Natural killer cell (primary cell): ENCODE data around the gene DENND1B. TPM values are rescaled to one million over a fixed set of nuclear protein-coding genes. Genes with fewer than 3 reads are reported as not detected.

Source experiments
- ATAC-seq, 3 donors: fragments of 150-1000 bp in 2 of 3; fragments of 200-7000 bp in 1 of 3; cut with Tn5 transposase; 1 replicate in 1 of 3; 2 replicates in 2 of 3; pipeline ENCODE4 v1.10.0; 2021; ENCODE audit warnings: mild to moderate bottlenecking in 2 of 3, moderate library complexity in 2 of 3
- DNase-seq, 2 donors: peaks; one replicate each; pipeline versions ENCODE4 v3.0.0 to v3.0.0-alpha.2; 2013 to 2021; ENCODE audit warnings: mixed read lengths in 1 of 2
- H3K27ac ChIP-seq: one replicate; pipeline ENCODE4 v1.5.1; 2013; ENCODE audit warnings: mild to moderate bottlenecking, low read length
- H3K27me3 ChIP-seq: one replicate; pipeline ENCODE4 v1.6.1; 2013; ENCODE audit warnings: low read length; ENCODE audit not compliant: control insufficient read depth, insufficient read depth
- H3K36me3 ChIP-seq: one replicate; pipeline ENCODE4 v1.6.1; 2013; ENCODE audit warnings: low read length; ENCODE audit not compliant: control insufficient read depth, insufficient read depth
- H3K4me1 ChIP-seq: one replicate; pipeline ENCODE4 v1.6.1; 2013; ENCODE audit warnings: low read length; ENCODE audit not compliant: control insufficient read depth, insufficient read depth
- H3K4me3 ChIP-seq: one replicate; pipeline ENCODE4 v1.5.1; 2013; ENCODE audit warnings: low read length
- H3K9me3 ChIP-seq: one replicate; pipeline ENCODE4 v1.6.1; 2013; ENCODE audit warnings: low read length; ENCODE audit not compliant: control insufficient read depth, insufficient read depth
- H3K27ac Mint-ChIP-seq, 2 donors: one replicate each; pipeline ENCODE4 v1.8.0; 2022; ENCODE audit warnings: mild to moderate bottlenecking in 2 of 2, mixed read lengths in 2 of 2, moderate library complexity in 1 of 2
- H3K27me3 Mint-ChIP-seq, 2 donors: one replicate each; pipeline ENCODE4 v1.8.0; 2022; ENCODE audit warnings: low read depth in 2 of 2, mixed read lengths in 2 of 2
- H3K36me3 Mint-ChIP-seq: one replicate; pipeline ENCODE4 v1.8.0; 2022; ENCODE audit warnings: mixed read lengths
- H3K4me1 Mint-ChIP-seq, 2 donors: one replicate each; pipeline ENCODE4 v1.8.0; 2022; ENCODE audit warnings: mixed read lengths in 2 of 2
- H3K4me3 Mint-ChIP-seq: one replicate; pipeline ENCODE4 v1.8.0; 2022; ENCODE audit warnings: mild to moderate bottlenecking, moderate library complexity, mixed read lengths
- H3K9me3 Mint-ChIP-seq, 2 donors: one replicate each; pipeline ENCODE4 v1.8.0; 2022; ENCODE audit warnings: mixed read lengths in 2 of 2
- CTCF ChIP-seq: fragments of 200-600 bp; IDR thresholded peaks from one replicate; pipeline ENCODE4 v1.8.0; 2022; ENCODE audit warnings: antibody characterized with exemption
- WGBS: methylation state at CpG from one replicate; pipeline ENCODE4 v1.1.7; 2013; ENCODE audit warnings: missing lambda C conversion rate; ENCODE audit not compliant: insufficient coverage; 5-methylcytosine and 5-hydroxymethylcytosine counted together
- intact Hi-C: fragments of 100-400 bp; cut with micrococcal nuclease; formaldehyde crosslinking; loops from one replicate; pipeline ENCODE4 v1.14.2; 2022
- total RNA-seq, 4 donors: library from RNA; stranded (reverse); fragments of 120-200 nt in 1 of 4; gene quantifications; one replicate each; pipeline versions ENCODE4 v1.2.3 to v1.2.4, GENCODE V29; 2013 to 2022

Gene DENND1B
- total RNA-seq, 3 donors from 2014 or later (not counting 1 experiment from before 2014, with no cell fraction given) = 35.4 to 62.5 (median 37.5) TPM

DNA sequence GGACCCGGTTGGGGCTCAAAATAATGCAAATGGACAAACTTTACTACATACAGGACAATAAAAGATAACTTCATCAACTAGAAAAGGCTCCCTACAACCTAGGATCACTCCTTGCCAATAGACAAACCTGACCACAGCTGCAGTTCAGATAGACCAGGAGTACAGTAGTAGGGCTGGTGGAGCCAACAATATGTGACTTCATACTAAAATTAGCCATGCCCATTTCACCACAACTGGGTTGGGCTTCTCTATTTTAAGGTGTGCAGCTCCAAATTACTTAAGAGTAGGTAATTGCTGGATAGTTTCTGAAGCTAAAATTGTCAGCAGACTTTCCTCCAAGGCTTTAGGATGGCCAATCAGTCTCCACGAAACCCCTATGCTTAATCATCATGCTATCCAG lies 3.9 kb downstream of the DENND1B start:
- Histone ChIP-seq H3K9me3 (no peaks in the 10 kb centered on the region), H3K4me1 (peaks cover 10% of the 10 kb centered on the region), H3K27ac (no peak overlapping the region), H3K27me3 (no peaks in the 10 kb centered on the region), H3K4me3 (no peak overlapping the region), H3K36me3 (no peaks in the 10 kb centered on the region)
- Mint-ChIP-seq H3K36me3 (peaks cover 6% of the 10 kb centered on the region), H3K9me3 (no peaks in the 10 kb centered on the region), H3K4me1 (peaks cover 69 to 78% of the 10 kb centered on the region in 2 donors), H3K27me3 (no peaks in the 10 kb centered on the region), H3K27ac (no peak overlapping the region), H3K4me3 (no peak overlapping the region)
- ATAC-seq (no peak), DNase-seq (no peak)
- TF ChIP-seq CTCF = no peak
- intact Hi-C loops = no loop called here
- 100% methylated on average over 2 of the region's 2 CpGs for WGBS

- Histone ChIP-seq H3K27me3 (no peaks in the 10 kb centered on the region), H3K27ac (no peak overlapping the region), H3K36me3 (no peaks in the 10 kb centered on the region), H3K4me1 (no peaks in the 10 kb centered on the region), H3K9me3 (no peaks in the 10 kb centered on the region), H3K4me3 (no peak overlapping the region)
- DNase-seq (no peak), ATAC-seq (no peak)
- TF ChIP-seq CTCF = no peak
- H3K27me3 Mint-ChIP-seq = no peaks in the 10 kb centered on the region
- peaks cover 60 to 76% of the 10 kb centered on the region in 2 donors for H3K4me1 Mint-ChIP-seq
- H3K36me3 Mint-ChIP-seq = peaks cover 6% of the 10 kb centered on the region
- H3K27ac Mint-ChIP-seq = peak overlapping the region in 1 of 2 donors; percentile 17
- intact Hi-C loops = no loop called here
- H3K9me3 Mint-ChIP-seq = no peaks in the 10 kb centered on the region
- no peak overlapping the region for H3K4me3 Mint-ChIP-seq
Observed at GRCh38 chr1:197770243-197770642, 5.0 kb downstream of the DENND1B start.

DNA sequence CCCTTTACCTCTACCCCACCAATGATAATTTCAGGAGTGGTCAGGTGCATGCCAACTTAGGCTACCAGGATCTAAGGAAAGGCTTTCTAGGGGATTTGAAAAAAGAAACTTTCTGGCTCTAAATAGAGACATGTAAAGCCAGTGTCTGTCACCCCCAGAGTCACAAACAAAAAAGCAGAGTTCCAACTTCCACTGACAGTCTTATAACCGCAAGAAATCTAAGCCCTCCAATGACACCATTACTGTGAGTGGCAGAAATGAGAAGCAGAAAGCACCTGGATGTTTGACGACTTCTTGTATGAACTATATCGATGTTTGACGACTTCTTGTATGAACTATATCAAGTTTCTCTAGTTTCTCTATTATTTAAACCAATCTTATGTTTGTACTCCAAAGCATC lies 6.0 kb downstream of the DENND1B start:
- Mint-ChIP-seq H3K36me3 (peaks cover 6% of the 10 kb centered on the region), H3K9me3 (no peaks in the 10 kb centered on the region), H3K4me3 (no peak overlapping the region), H3K4me1 (peaks cover 56 to 71% of the 10 kb centered on the region in 2 donors), H3K27me3 (no peaks in the 10 kb centered on the region), H3K27ac (peak overlapping the region in 1 of 2 donors; percentile 8)
- Histone ChIP-seq H3K27me3 (no peaks in the 10 kb centered on the region), H3K4me3 (no peak overlapping the region), H3K36me3 (no peaks in the 10 kb centered on the region), H3K27ac (no peak overlapping the region), H3K9me3 (no peaks in the 10 kb centered on the region), H3K4me1 (no peaks in the 10 kb centered on the region)
- no peak for TF ChIP-seq CTCF
- intact Hi-C loops = no loop called here
- no peak for DNase-seq
- ATAC-seq = no peak
- WGBS = 92% methylated on average over 2 of the region's 4 CpGs

DNA sequence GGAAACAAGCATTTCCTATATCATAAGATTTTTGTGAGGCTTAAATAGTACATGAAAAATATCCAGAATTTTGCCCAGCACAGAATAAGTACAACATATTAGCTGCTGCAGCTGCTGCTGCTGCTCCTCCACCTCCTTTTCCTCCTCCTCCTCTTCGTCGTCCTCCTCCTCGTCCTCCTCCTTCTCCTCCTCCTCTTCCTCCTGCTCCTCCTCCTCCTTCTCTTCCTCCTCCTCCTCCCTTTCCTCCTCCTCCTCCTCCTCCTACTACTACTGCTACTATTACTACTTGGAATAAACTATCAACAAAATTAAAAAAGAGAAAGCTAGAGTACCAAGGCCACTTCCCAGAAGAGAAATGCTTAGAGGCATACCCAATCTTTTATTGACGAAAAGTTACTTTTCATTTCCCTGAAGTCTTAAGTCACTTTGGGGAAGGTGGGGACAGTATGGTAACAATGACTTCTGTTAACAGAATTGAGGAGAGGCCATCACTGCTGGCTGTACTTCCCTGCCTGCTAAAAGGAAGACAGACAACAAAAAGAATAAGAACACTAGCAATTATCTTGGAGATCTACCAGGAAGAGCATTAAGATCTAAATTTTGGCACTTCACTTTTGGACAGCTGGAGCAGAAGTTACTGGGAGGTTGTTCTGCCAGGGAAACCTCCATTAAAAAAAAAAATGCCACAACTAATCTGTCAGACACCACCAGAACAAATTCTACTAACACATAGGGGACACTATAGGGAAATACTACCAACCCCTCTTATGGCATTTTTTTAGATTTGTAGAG lies 7.1 kb downstream of the DENND1B start:
- DNase-seq (no peak), ATAC-seq (no peak)
- Mint-ChIP-seq H3K4me3 (no peak overlapping the region), H3K9me3 (no peaks in the 10 kb centered on the region), H3K27me3 (no peaks in the 10 kb centered on the region), H3K4me1 (peaks cover 53 to 68% of the 10 kb centered on the region in 2 donors), H3K36me3 (peaks cover 6% of the 10 kb centered on the region), H3K27ac (peak overlapping the region; percentile 13 to 51)
- H3K27ac ChIP-seq = no peak overlapping the region
- H3K36me3 ChIP-seq = no peaks in the 10 kb centered on the region
- H3K9me3 ChIP-seq = no peaks in the 10 kb centered on the region
- TF ChIP-seq CTCF = no peak
- H3K27me3 ChIP-seq = no peaks in the 10 kb centered on the region
- no peaks in the 10 kb centered on the region for H3K4me1 ChIP-seq
- 57% methylated on average over 4 of the region's 4 CpGs for WGBS
- intact Hi-C loops = no loop called here
- no peak overlapping the region for H3K4me3 ChIP-seq
